ENCODE data around the gene FAM3C.

- TF ChIP-seq CTCF (IDR thresholded peaks at IDR 0.05) = no peak
- TF ChIP-seq POLR2A (IDR thresholded peaks at IDR 0.05) = no peak
Measured at GRCh38 chr7:121395494-121395960, 581 bp downstream of the FAM3C start.

Measured in thyroid gland (tissue), 4 donors.